A204.1 (cell line): Measurements from ENCODE around the gene DEDD.
"Not testable (repeated sequence)": the region's sequence is repeated elsewhere in the genome, so short reads cannot be mapped to it uniquely, and the experiment has no call there.

Experiments
- FAIRE-seq: peaks from 2 replicates; lab custom pipeline; 2012; peaks lifted over from hg19 to GRCh38; lab: Jason Lieb, UNC

DEDD gene

GRCh38 chr1:161122967-161123366, 9.5 kb downstream of the DEDD start:
- no peak for FAIRE-seq

DNA sequence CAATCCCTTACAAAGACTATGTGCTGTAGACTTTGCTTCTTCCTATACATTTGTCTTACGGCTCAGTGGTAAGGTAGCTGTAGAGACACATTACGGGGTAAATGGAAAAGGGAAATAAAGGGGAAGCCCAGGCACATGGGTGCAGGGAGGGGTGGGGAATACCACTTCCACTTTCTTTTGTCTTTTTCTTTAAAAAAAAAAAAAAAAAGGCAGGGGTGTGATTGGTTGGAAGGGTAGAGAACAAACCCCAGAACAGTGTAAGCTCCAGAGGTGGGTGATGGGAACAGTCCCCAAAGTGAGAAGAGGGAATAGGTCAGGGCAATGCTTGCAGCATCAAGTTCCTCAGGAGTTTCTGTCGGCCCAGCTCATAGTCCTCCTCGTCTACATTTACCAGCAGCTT, 10.6 kb downstream of the DEDD start:
- no peak for FAIRE-seq

DNA sequence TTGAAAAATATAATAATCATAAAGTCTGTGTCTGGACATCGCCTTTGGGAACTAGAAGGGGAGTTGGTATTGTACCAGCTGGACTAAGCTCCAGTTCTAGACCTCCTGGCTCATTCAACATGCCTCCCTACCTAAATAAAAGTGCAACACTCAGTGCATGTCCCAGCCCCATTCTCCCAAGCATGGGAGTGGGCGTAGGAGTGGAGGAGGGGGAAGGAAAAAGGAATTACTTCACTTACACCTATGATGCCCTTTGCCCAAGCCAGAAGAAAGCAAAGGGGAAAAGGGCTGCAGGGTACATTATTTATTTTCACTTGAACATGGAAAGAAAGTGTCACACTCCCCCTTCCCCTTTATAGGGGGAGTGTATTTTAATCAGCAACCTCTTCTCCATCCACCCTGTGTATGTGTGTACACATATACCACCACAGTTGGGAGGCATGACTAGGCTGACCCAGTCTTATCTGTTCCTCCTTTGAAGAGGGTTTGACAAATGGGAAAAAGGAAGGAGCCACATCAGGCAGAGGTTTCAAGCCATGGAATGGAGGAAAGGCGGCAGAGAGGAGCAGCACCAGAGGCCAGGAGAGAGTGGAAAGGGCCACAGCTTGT, 11.3 kb downstream of the DEDD start:
- FAIRE-seq: no peak

- FAIRE-seq: no peak
These were observed 13.2 kb downstream of the DEDD start for GRCh38 chr1:161119092-161119903.

DNA sequence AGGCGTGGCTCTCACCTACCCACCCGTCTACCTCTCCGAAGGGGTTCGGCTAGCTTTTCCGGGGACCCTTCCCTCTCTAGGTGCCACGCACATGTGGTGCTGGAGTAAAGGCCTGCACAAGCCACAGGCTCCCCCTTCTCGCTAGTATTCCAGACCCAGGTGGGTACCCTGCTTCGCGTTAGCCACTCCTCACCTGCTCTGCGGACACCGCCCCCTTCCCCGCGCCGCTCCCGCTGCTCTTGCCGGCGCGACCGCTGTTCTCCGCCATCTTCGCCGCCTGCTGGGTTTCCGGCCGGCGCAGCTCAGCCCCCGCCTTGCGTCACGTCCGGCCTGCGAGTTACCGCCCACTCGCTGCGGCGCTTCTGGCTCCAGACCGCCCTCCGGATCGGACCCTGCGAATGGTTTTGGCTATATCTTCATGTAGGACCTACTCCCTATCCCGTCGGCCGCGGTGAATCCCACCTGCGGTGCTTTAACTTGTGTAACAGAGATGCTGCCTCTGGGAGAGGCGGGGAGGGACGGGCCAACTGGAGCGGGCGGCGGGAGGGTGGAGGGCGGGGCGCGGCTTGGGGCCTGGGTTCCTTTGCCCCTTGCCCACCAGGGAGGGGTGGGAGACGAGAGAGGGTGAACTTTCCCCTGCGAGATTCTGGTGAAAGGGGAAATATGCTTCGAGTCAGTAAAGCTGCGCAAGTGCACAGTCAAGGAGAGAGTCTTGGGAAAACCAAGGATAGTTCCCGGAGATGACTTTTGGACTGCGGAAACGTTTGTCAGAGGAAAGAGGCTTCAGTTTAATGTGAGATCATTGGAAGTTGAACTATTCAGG, 14.5 kb downstream of the DEDD start, which contains the start of the genes NIT1 and PFDN2:
Gene NIT1 (plus strand): TSS at position 347 of the 823 bp plus-strand sequence. CDS start 72 bp downstream, at position 419.
Gene PFDN2 (minus strand): TSS at position 279 of the 823 bp plus-strand sequence. CDS start 11 bp downstream, at position 268.
- FAIRE-seq: no peak

- not testable (repeated sequence) for FAIRE-seq
These were observed 16.5 kb downstream of the DEDD start for GRCh38 chr1:161115961-161116360.

DNA sequence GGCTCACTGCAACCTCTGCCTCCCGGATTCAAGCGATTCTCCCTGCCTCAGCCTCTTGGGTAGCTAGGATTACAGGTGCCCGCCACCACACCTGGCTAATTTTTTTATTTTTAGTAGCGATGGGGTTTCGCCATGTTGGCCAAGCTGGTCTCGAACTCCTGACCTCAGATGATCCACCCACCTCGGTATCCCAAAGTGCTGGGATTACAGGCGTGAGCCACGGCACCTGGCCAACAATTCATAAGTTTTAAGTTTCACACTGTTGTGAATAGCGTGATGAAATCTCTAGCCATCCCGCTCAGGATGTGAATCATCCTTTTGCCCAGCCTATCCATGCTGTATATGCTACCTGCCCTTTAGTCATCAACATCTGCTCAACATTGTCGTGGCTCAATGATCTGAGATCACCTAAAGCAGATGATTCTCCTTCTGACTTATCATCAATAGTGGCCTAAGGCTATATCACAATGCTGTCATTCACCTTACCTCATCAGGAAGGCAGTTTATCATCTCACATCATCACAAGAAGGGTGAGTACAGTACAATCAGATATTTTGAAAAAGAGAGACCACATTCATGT, 17.2 kb downstream of the DEDD start:
- FAIRE-seq: no peak

DNA sequence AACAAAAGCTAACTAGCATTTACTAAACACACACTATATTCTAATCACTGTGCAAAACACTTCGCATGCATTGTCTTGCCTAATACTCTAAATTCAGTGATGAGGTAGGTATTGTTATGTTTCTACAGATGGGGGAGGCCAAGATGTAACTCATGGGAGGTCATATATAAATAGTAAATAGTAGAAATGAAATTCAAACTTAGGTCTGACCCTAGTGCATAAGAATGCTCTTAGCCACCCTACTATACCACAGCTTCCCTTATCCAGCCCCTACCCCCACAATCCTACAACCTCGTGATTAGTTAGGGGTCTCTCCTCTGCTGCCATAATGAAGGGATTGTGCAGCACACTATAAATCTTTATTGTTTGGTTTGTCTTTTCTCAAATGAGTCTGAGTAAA, 17.9 kb downstream of the DEDD start:
- no peak for FAIRE-seq

DNA sequence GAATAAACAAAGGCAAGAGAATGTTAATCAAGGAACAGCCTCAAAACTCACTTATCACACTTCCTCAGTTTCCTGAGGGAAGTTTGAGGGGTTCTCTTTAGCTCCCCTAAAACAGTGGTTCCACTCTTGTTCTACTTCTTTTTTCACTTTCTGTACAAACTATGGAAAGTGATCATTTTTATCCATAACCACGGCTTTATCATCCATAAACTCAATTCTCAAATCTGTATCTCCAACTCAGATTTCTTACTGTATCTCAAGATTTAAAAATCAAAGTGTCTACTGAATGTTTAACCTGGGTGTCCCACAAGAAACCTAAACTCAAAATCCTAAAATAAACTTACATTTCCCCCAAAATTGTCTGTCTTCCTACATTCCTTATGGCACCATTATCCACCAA, 18.6 kb downstream of the DEDD start:
- no peak for FAIRE-seq

GRCh38 chr1:161111527-161111926, 20.9 kb downstream of the DEDD start:
- no peak for FAIRE-seq

GRCh38 chr1:161111117-161111516, 21.4 kb downstream of the DEDD start:
- no peak for FAIRE-seq

DNA sequence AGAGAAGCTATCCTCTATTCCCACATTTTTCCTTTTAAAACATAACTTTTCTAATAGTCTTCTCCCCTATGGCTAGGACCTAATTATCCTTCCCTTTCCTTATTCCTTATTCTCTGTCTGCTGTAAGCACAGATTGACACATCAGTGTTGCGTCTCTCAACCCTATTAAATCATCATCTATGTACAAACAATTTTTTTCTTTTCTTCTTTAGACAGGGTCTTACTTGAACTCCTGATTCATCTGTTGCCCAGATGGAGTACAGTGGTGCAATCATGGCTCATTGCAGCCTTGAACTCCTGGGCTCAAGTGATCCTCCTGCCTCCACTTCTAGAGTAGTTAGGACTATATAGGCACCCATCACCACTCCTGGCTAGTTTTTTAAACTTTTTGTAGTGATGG, 26.0 kb downstream of the DEDD start:
- no peak for FAIRE-seq

DNA sequence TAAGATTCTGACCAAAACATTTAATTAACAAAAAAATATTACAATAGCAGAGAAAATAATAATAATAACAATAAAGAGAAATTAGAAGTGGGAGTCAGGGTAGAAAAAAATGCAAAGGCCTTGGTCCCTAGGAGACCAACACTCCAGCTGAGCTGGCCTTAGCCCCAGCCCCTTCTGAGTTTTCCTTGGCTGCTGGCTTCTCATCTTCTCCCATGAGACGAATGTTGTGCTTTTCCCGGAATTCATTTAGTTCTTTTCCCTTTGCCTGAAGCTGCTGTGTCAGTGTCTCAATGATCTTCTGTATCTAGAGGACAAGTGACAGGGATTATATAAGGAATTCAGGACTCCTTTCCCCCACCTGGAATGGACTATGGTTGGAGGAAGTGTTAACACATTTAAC, 31.9 kb downstream of the DEDD start:
- no peak for FAIRE-seq

GRCh38 chr1:161099090-161099802, 33.2 kb downstream of the DEDD start:
- FAIRE-seq: no peak

GRCh38 chr1:161098210-161099068, 34.0 kb downstream of the DEDD start, which contains the start of gene KLHDC9:
KLHDC9 (plus strand) TSS chr1:161098361; CDS start chr1:161098536, 175 bp downstream.
- FAIRE-seq: no peak

GRCh38 chr1:161096530-161096929, 35.9 kb downstream of the DEDD start:
- no peak for FAIRE-seq

DNA sequence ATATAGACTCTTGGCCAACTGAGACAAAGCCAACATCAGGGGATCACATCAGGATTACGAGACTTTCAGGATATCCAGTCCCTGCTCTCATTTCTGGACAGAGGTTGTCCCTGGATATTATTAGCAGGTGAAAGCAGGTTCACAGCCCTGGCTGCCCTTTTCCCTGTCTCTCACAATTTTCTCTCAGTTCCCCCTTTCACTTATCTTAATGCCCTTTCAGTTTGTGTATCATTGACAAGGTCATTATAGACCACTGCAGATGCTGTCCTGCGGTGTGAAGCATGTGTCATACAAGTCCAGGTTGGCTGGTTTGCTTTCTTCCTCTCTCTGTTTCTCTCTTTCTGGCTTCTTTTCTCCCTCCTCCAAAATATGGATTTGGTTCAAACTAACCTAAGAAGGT, 36.5 kb downstream of the DEDD start:
- no peak for FAIRE-seq

DNA sequence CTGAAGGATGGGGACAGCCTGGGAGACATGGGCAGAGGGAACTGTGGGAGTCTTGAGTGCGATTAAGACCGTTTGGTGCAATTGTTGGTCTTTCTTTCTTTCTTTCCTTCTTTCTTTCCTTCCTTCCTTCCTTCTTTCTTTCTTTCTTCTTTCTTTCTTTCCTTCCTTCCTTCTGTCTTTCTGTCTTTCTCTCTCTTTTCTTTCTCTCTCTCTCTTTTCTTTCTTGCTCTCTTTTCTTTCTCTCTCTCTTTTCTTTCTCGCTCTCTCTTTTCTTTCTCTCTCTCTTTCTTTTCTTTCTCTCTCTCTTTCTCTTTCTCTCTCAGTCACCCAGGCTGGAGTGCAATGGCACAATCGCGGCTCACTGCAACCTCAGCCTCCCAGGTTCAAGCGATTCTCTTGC, 37.2 kb downstream of the DEDD start:
- FAIRE-seq: no peak

GRCh38 chr1:161094481-161094880, 38.0 kb downstream of the DEDD start:
- no peak for FAIRE-seq

DNA sequence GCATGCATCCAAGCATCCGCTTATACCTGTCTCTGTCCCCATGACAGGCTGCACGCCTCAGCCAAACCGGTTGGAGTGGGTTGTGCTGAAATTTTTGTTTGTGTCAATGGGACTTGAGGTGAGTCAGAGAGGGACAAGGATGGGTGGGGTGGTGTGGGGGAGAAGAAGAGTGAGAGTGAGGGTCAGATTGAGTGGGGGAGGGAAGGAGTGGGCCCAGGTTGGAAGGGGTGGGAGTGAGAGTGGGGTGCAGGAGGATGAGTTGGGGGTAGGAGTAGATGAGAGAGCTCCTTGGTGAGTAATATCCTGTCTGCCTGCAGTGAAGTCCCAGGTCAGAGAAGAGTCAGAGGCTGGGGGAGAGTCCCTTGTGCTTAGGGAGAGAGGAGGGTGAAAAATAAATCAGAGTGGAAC, 39.8 kb downstream of the DEDD start:
- FAIRE-seq: no peak
